HFFc6 (cell line): Measurements from ENCODE around the gene IGFBP5. TPM values are rescaled to one million over a fixed set of nuclear protein-coding genes. Genes with fewer than 3 reads are reported as not detected.

ENCODE experiments used
- DNase-seq: peaks from one replicate; pipeline ENCODE4 v3.0.0-alpha.2; 2018
- H3K27ac Mint-ChIP-seq: 2 replicates; pipeline ENCODE4 v1.8.0; 2020; ENCODE audit warnings: mild to moderate bottlenecking, mixed read lengths
- H3K27me3 Mint-ChIP-seq: 2 replicates; pipeline ENCODE4 v1.8.0; 2021; ENCODE audit warnings: mild to moderate bottlenecking, moderate library complexity, mixed read lengths; ENCODE audit not compliant: insufficient read depth
- H3K36me3 Mint-ChIP-seq: 2 replicates; pipeline ENCODE4 v1.8.0; 2021; ENCODE audit warnings: low read depth, mixed read lengths
- H3K4me1 Mint-ChIP-seq: 2 replicates; pipeline ENCODE4 v1.8.0; 2020; ENCODE audit warnings: low read depth, mixed read lengths
- H3K4me3 Mint-ChIP-seq: 2 replicates; pipeline ENCODE4 v1.8.0; 2020; ENCODE audit warnings: mild to moderate bottlenecking, moderate library complexity, mixed read lengths
- H3K9me3 Mint-ChIP-seq: 2 replicates; pipeline ENCODE4 v1.8.0; 2020; ENCODE audit warnings: mild to moderate bottlenecking, mixed read lengths
- CTCF ChIP-seq: fragments of 200-600 bp; sonication (generic); IDR thresholded peaks from 2 replicates; pipeline ENCODE4 v1.5.0; 2021; ENCODE audit warnings: antibody characterized with exemption, mild to moderate bottlenecking
- total RNA-seq, 6 experiments: library from RNA; stranded (reverse); fragmentation: NEBNext Ultra II Directional; extraction: Animal tissue kit (Norgen Biotek cat#: 25700); gene quantifications; 2 replicates in 1 of 6; 3 replicates in 5 of 6; pipeline ENCODE4 v1.2.3, GENCODE V29; 2021

The IGFBP5 gene
- total RNA-seq, 6 experiments from 2014 or later: 63.2 to 125 (median 68.6) TPM

GRCh38 chr2:216661639-216662375 lies 33.5 kb downstream of the IGFBP5 start:
- H3K27ac Mint-ChIP-seq: no peak overlapping the region
- H3K4me1 Mint-ChIP-seq: peaks cover 7% of the 10 kb centered on the region; the same call in 1 of the 2 replicates
- H3K27me3 Mint-ChIP-seq: peaks cover 22% of the 10 kb centered on the region
- H3K4me3 Mint-ChIP-seq: no peak overlapping the region
- DNase-seq: no peak
- TF ChIP-seq CTCF: peak; percentile 57
- H3K9me3 Mint-ChIP-seq: no peaks in the 10 kb centered on the region
- no peaks in the 10 kb centered on the region for H3K36me3 Mint-ChIP-seq

GRCh38 chr2:216661051-216661450 lies 34.3 kb downstream of the IGFBP5 start:
- no peak overlapping the region for H3K27ac Mint-ChIP-seq
- no peak overlapping the region for H3K4me3 Mint-ChIP-seq
- DNase-seq: no peak
- H3K27me3 Mint-ChIP-seq: peaks cover 28% of the 10 kb centered on the region
- TF ChIP-seq CTCF: no peak
- H3K36me3 Mint-ChIP-seq: no peaks in the 10 kb centered on the region
- H3K4me1 Mint-ChIP-seq: peaks cover 7% of the 10 kb centered on the region; the same call in 1 of the 2 replicates
- H3K9me3 Mint-ChIP-seq: no peaks in the 10 kb centered on the region

GRCh38 chr2:216660496-216660895 lies 34.9 kb downstream of the IGFBP5 start:
- Mint-ChIP-seq H3K27me3 (peaks cover 28% of the 10 kb centered on the region), H3K4me3 (no peak overlapping the region), H3K9me3 (no peaks in the 10 kb centered on the region), H3K27ac (no peak overlapping the region), H3K4me1 (peaks cover 7% of the 10 kb centered on the region; the same call in 1 of the 2 replicates), H3K36me3 (no peaks in the 10 kb centered on the region)
- no peak for DNase-seq
- TF ChIP-seq CTCF: no peak

GRCh38 chr2:216659276-216659675 lies 36.1 kb downstream of the IGFBP5 start:
- H3K36me3 Mint-ChIP-seq: no peaks in the 10 kb centered on the region
- no peaks in the 10 kb centered on the region for H3K9me3 Mint-ChIP-seq
- peaks cover 28% of the 10 kb centered on the region for H3K27me3 Mint-ChIP-seq

GRCh38 chr2:216658757-216659156 lies 36.6 kb downstream of the IGFBP5 start:
- H3K4me3 Mint-ChIP-seq: no peak overlapping the region
- H3K4me1 Mint-ChIP-seq: peaks cover 7% of the 10 kb centered on the region; the same call in 1 of the 2 replicates
- peaks cover 28% of the 10 kb centered on the region for H3K27me3 Mint-ChIP-seq
- TF ChIP-seq CTCF: no peak
- no peaks in the 10 kb centered on the region for H3K36me3 Mint-ChIP-seq
- no peak for DNase-seq
- H3K9me3 Mint-ChIP-seq: no peaks in the 10 kb centered on the region
- H3K27ac Mint-ChIP-seq: no peak overlapping the region

More at GRCh38 chr2:216659276-216659675, 36.1 kb downstream of the IGFBP5 start:
- Mint-ChIP-seq H3K27ac (no peak overlapping the region), H3K4me3 (no peak overlapping the region), H3K4me1 (peaks cover 7% of the 10 kb centered on the region; the same call in 1 of the 2 replicates)
- DNase-seq: no peak
- no peak for TF ChIP-seq CTCF
